ENCODE results near the gene KIAA2012.

Gene KIAA2012

DNA sequence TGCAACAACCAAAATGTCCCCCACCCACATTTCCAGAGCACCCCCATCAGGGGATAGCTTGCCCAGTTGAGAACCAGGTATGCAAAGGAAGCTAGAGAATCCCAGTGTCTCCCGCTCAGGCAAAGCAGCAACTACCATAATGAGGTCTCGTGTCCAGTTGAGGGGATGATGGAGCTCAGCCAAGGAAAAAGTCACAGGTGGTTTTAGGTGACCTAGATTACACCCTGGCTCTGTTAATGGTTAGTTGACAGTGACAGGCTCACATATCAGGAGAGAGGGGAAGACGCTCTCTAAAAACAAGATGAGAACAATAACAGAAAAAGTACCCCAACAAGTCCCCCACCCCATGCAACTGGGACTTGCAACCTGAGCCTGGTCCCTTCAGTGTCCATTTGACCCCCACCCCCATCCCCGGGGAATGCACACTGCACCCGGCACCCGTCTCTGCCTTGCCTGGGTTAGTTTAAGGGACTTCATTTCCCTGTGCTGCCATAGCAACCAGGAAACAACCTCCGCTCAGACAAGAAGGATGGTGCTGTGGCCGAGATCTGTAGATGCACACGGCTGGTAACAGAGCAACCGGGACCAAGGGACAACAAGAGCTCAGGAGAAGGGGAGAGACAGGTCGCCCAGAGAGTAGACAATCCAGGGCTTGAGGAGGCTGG lies at the start of gene KIAA2012:
TSS of gene KIAA2012 (plus strand) at position 519 of the 665 bp plus-strand sequence. CDS start 373 bp downstream, outside the sequence.
- no peak for DNase-seq

DNA sequence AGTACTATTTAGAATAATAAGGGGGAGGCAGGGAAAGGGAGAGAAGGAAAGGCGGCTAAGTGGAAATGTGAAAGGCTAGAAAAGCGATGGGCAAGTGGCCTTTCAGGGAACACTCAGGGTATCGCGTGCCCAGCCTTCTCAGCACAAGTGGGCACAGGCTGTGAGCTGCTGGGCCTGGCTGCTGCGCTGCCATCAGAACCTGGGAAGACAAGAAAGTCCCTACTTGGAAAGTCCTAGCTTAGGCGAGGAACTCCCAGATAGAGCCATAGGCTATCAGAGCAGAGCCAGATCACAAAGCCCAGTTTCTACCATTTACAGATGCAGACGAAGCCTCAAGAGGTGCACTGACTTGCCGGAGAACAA lies 49.2 kb upstream of the KIAA2012 start:
- DNase-seq = no peak

DNA sequence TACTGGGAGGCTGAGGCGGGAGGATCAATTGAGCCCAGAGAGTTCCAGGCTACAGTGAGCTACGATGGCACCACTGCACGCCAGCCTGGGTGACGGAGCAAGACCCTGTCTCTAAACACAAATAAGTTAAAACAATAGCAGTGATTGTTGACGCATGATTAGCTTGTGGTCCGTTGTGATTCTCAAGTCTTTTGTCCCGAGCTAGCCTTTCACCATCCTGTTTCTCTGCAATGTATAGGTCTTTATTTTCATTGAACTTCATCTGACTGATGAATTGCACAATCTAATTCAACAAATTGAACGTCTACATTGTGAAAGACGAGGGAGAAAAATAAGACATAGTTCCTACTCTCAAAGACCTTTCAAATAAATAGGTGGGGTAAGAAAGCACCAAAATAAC lies 48.2 kb upstream of the KIAA2012 start:
- no peak for DNase-seq

DNA sequence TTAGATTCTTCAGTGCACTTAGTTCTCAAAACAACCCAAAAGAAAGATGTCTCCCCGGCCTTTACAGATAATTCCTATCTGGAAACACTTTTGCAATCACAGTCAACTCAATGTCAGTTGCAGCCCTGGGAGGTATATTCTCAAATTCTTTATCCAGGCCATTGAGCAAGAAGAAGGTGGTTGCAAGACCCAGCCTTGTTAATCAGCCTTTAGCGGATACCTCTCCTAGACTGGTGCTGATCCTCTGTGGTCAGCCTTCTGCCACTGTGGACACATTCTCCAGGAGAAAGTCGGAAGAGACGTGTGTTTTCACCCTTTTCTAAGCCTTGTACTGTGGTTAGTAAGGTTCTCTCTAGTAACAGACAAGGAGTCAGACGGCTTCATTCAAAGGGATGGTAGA lies 47.2 kb upstream of the KIAA2012 start:
- no peak for DNase-seq

DNA sequence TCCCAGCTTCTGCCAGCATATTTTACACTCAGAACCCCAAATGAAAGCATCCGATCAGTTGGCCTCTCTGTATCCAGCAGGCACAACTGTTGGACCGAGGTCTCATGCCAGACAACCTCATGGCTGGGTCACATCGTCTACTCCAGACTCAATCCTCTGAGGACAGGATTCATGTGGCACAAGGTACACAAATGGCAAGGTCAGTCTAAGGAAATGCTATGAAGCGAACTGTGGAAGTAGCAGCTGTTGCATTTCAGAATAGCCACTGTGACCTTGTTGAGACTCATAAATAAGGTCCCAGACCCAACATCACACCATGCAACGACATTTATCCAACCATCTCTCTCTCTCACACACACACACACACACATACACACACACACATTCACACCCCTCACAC lies 46.5 kb upstream of the KIAA2012 start:
- DNase-seq = no peak

DNA sequence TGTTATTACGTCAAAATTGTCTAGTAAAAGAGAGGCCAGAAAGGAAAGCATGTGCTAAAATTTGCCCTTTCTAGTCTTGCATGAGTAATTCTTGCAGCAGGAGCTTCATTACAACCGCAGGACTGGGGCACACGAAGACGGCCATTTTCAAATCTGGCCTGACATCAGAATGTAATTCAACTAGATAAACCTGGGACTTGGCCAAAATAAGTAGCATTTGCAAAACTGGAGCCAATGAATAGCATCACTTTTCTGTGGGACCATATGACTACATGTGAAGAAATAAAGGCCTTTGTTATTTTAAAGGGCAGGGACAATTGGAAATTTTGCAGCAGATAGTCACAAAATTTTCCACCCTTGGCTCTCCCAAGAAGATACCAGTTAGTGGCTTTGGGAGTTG lies 42.4 kb upstream of the KIAA2012 start:
- DNase-seq = no peak

DNA sequence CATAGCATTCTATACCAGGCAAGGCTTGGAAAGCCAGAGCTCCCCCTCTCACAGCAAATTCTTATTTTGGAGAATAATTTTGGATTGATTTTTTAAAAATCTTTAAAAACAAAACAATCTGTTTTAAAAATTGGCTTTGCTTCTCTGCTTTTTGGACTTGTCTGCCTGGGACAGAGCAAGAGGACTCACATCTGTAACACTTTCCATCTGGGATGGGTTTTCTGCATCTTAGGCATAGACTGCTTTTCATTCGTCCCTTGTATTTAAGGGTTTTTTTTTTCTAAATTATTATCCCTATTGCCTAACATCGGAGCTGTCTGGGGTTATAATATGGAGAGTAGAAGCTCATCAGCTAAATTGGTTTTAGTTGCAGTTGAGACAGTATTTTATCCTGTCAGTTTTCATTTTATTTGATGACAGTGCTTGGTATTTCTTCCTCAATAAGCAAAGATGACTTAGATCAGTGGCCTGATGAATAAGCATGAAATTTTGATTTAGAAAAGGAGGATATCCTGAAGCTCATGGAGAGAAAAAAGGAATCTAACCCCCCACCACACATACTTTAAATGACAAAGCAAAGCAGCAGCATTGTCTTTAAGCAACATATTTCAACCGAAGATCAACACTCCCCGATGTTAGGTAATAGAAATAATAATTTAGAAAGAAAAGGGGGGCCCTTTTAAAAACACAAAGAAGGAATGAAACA lies 41.7 kb upstream of the KIAA2012 start:
- DNase-seq = no peak

DNA sequence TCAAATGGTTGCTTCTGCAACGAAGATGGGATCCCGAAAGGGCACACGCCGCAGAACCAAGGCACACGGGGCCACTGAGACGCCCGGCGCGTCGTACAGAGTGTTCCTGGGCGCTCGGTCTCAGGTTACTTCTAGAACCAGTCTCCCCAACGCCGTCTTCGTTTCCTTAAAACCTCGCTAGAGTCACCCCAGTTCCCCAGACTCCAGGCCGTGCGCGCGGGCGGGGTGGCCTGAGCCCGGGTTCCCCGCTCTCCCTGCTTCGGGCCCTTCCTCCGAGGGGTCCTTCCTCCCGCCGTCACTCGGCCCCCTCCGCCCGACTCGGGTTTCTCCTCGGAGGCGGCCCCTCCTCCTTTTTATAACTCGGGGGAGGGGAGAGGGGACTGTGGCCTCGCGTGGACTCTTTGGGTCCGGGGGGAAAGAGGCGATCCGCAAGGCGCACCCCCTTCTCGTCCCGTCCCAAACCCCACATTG lies 40.2 kb upstream of the KIAA2012 start:
- peak; percentile 24 for DNase-seq

DNA sequence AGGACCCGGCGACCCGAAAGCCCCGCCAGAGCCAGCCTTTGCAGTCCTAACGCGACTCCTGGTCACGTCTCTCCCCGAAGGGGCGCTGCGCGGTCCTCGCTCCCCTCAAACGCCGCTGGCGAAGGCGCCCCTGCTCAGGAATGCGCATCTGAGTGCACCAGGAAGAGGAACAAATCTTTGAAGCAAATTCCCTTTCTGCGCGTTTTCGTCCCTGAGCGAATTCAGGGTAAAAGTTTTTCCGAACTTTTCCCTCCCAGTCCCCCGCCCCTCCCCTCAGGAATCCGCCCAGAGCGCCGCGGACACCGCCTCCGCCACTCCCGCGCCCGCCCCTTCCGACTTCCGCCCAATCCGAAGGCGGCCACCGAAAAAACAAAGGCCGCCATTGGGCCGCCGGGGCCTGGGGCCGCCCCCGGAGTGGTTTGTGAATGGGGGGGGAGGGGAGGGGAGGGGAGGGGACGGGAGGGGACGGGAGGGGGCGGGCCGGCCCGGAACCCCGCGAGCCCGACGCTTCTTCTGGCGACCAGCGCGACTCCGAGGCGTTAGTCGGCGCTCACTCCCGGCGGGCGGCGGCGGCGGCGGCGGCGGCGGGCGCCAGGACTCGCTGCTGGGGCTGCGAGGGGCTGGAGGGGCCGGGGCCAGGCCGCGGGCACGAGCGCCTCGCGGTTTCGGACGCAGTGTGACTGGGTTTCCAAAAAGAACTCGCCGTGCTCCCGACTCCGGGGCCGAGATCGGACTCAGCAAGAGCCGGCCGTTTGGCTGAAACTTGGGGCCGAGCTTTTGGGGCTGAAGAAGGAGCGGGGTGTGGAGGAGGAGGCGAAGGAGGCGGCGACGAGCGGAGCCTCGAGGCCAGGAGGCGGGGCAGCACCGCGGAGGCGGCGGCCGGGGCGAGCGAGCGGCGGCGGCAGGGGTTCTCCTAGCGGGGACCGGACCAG lies 39.5 kb upstream of the KIAA2012 start, which contains the start of gene FZD7:
TSS of gene FZD7 (plus strand) at position 539 of the 932 bp plus-strand sequence. CDS start 793 bp downstream, outside the sequence.
- peak; percentile 83 for DNase-seq

DNA sequence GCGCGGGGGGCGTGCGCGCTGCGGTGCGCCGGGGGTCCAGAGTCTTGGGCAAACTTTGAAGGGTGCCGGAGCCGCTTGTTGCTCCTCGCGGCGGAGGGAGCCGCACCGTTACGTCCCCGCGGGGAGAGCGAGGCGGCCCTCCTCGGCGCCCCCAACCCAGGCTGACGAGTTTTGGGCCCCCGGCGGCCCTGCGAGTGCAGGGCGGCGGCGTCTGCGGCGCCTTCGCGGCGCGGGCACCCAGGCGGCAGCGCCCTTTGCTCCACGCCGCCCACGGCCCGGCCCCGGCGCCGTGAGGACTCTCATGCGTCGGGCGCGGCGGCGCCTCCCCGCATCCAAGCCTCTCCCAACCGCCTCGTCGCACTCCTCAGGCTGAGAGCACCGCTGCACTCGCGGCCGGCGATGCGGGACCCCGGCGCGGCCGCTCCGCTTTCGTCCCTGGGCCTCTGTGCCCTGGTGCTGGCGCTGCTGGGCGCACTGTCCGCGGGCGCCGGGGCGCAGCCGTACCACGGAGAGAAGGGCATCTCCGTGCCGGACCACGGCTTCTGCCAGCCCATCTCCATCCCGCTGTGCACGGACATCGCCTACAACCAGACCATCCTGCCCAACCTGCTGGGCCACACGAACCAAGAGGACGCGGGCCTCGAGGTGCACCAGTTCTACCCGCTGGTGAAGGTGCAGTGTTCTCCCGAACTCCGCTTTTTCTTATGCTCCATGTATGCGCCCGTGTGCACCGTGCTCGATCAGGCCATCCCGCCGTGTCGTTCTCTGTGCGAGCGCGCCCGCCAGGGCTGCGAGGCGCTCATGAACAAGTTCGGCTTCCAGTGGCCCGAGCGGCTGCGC lies 38.6 kb upstream of the KIAA2012 start:
- peak; percentile 24 for DNase-seq

DNA sequence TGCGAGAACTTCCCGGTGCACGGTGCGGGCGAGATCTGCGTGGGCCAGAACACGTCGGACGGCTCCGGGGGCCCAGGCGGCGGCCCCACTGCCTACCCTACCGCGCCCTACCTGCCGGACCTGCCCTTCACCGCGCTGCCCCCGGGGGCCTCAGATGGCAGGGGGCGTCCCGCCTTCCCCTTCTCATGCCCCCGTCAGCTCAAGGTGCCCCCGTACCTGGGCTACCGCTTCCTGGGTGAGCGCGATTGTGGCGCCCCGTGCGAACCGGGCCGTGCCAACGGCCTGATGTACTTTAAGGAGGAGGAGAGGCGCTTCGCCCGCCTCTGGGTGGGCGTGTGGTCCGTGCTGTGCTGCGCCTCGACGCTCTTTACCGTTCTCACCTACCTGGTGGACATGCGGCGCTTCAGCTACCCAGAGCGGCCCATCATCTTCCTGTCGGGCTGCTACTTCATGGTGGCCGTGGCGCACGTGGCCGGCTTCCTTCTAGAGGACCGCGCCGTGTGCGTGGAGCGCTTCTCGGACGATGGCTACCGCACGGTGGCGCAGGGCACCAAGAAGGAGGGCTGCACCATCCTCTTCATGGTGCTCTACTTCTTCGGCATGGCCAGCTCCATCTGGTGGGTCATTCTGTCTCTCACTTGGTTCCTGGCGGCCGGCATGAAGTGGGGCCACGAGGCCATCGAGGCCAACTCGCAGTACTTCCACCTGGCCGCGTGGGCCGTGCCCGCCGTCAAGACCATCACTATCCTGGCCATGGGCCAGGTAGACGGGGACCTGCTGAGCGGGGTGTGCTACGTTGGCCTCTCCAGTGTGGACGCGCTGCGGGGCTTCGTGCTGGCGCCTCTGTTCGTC lies 37.7 kb upstream of the KIAA2012 start:
- peak; percentile 22 for DNase-seq

DNA sequence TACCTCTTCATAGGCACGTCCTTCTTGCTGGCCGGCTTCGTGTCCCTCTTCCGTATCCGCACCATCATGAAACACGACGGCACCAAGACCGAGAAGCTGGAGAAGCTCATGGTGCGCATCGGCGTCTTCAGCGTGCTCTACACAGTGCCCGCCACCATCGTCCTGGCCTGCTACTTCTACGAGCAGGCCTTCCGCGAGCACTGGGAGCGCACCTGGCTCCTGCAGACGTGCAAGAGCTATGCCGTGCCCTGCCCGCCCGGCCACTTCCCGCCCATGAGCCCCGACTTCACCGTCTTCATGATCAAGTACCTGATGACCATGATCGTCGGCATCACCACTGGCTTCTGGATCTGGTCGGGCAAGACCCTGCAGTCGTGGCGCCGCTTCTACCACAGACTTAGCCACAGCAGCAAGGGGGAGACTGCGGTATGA lies 37.1 kb upstream of the KIAA2012 start:
- DNase-seq = no peak

DNA sequence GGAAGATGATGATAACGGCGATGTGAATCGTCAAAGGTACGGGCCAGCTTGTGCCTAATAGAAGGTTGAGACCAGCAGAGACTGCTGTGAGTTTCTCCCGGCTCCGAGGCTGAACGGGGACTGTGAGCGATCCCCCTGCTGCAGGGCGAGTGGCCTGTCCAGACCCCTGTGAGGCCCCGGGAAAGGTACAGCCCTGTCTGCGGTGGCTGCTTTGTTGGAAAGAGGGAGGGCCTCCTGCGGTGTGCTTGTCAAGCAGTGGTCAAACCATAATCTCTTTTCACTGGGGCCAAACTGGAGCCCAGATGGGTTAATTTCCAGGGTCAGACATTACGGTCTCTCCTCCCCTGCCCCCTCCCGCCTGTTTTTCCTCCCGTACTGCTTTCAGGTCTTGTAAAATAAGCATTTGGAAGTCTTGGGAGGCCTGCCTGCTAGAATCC lies 36.4 kb upstream of the KIAA2012 start:
- DNase-seq = no peak

DNA sequence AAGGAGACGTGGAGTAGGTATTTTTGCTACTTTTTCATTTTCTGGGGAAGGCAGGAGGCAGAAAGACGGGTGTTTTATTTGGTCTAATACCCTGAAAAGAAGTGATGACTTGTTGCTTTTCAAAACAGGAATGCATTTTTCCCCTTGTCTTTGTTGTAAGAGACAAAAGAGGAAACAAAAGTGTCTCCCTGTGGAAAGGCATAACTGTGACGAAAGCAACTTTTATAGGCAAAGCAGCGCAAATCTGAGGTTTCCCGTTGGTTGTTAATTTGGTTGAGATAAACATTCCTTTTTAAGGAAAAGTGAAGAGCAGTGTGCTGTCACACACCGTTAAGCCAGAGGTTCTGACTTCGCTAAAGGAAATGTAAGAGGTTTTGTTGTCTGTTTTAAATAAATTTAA lies 36.0 kb upstream of the KIAA2012 start:
- DNase-seq = no peak

DNA sequence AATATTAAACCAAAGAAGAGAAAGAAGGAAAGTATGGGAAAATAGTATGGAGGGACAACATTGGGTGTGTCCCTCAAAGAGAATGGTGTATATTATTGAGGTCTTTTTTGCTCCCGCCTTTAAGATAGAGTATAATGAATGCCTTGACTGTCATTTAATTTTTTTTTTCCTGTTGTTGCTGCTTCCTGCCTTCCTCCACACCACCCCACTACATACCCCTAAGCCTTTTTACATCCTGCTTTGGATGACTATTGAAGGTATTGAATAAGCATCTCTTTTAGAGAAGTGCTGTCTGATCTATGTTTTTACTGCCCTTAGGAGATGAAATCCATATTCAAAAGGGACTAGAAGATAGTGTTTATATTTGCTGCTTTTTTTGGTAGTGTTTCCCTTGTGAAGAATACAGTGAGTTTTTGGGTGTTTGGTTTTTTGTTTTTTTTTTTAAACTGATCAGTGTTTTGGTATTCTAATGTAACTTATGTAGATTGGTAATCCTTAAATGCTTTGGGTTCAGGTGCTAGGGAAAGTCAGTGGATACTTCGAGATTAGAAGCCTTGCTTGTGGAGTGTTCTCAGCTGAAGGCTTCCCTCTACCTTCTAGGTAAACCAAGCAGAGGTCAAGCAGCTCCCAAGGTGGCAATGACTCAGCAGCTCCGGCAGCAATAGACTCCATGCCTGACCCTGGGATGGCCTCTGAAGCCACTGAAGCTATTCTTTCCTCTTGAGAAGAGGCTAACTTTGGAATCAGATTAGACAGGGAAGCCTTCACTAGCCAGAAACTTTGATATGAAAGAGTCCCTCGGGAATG lies 34.4 kb upstream of the KIAA2012 start:
- no peak for DNase-seq

DNA sequence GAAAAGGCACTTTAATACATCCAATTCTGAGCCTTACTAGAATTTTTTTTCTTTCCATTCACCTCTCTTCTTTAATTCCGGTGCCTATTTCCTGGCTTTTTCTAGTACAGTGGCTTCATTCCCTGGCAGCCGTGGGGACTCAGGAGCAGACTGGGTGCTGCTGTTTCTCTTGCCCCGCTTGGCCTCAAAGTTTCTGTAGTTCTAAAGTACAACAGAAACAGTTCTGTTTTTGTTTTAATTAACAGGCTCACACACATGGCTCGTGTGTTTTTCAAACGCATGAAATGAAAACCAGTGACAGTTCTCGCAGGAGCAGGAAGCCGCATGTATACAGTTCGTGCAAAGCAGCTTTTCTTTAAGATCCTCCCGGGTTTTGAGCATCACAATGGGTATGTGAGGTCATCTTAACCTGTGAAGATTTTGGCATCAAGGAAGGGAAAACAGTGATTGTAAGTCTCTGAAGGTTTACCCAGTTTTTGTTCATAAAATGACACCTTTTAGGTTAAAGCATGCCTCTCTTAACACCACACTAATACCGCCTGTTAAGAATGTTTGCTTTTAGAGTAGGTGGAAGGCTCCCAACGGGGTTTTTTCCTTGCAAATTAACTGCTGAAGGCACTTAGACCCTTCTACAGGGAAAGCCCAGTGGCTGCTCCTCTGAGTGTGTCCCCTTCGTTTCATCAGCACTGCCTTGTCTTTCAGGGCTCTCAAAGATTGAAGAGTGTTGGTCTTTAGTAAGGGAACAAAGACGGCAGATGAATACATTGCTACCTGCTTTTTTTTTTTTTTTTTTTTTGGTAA lies 33.6 kb upstream of the KIAA2012 start:
- no peak for DNase-seq

DNA sequence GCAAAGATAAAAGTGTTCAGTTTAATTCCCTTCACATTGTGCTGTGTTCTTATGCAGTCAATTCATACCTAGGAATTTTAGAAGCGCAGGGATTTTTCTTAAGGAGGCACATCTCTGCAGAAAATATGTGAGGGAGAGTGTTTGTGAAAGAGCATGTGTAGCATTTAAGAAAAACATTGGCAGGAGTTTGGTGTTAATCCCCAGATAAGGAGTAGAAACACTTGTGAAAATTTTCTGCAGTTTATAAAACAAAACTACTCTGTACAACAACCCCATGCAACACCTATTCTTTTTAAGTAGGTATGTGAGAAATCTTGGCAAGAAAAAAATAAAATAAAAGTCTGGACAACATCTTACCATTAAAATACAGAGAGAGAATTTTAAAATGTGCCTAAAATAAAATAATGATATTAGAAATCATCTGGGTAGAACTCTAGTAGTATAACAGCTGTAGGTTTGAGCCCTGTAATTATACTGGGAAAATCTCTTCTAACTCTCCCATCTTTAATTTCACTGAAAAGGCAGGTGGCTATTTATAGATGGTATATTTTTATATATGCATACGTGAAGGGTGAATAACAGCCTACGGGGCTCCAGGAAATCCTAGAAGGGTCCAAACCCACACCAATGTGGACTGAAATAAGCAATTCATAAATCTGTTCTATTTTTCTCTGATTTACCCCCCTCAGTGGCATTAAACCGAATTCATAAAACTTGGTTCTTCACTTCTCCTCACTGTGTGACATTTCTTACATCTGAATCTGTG lies 32.8 kb upstream of the KIAA2012 start:
- DNase-seq = no peak

DNA sequence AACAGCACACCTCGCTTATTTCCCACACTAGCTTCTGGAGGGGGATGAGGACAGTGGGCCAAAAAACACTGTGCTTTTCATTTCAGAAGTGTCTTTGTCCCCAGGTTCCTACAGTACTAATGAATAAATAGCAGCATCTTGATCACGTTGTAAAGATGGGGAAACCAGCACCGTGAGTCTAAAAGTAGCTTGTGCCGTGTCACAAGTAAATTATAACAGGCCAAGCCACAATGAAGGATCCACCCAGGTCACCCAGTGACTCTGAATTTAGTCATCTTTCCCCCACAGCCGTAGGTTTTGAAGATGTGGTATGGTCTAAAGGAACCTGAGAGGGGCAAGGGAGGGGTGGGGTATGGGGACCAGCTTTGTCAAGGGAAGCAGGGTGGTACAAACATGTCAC lies 30.6 kb upstream of the KIAA2012 start:
- DNase-seq = no peak

DNA sequence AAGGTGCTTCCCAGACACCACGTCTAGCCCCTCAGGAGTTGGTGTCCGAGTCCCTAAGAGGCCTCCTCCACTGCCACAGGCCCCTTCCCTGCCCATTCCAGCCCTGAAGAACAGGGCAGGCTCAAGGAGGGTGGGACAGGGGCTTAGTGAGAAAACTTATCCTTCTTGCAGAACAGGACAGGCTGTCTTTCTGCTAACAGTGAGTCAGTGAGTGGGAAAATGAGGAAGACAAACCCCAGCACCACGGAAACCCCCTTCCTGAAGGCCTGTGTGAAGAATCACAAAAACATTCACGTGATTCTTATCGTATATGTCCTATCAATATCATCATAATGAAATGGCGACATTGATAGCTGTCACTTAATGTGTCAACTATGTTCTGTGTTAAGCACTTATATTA lies 29.6 kb upstream of the KIAA2012 start:
- no peak for DNase-seq

Measured in stimulated activated CD4-positive, alpha-beta T cell treated with anti-CD3 and anti-CD28 coated beads, Interleukin-12 subunit alpha, Interleukin-12 subunit beta, amount 100 ng/mL, for 4 hours (primary cell).